Embryonic facial prominence (tissue), 1 donor: ENCODE data around the gene SLC25A42.
A peak's percentile ranks its signal among the peaks of the same experiment; 100 is the strongest.
"Not testable (repeated sequence)": the region's sequence is repeated elsewhere in the genome, so short reads cannot be mapped to it uniquely, and the experiment has no call there.

ENCODE experiments used
- DNase-seq: peaks from one replicate; pipeline ENCODE4 v3.0.0-alpha.2; 2016; ENCODE audit errors: extremely low spot score

Gene SLC25A42, protein sequence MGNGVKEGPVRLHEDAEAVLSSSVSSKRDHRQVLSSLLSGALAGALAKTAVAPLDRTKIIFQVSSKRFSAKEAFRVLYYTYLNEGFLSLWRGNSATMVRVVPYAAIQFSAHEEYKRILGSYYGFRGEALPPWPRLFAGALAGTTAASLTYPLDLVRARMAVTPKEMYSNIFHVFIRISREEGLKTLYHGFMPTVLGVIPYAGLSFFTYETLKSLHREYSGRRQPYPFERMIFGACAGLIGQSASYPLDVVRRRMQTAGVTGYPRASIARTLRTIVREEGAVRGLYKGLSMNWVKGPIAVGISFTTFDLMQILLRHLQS

DNA sequence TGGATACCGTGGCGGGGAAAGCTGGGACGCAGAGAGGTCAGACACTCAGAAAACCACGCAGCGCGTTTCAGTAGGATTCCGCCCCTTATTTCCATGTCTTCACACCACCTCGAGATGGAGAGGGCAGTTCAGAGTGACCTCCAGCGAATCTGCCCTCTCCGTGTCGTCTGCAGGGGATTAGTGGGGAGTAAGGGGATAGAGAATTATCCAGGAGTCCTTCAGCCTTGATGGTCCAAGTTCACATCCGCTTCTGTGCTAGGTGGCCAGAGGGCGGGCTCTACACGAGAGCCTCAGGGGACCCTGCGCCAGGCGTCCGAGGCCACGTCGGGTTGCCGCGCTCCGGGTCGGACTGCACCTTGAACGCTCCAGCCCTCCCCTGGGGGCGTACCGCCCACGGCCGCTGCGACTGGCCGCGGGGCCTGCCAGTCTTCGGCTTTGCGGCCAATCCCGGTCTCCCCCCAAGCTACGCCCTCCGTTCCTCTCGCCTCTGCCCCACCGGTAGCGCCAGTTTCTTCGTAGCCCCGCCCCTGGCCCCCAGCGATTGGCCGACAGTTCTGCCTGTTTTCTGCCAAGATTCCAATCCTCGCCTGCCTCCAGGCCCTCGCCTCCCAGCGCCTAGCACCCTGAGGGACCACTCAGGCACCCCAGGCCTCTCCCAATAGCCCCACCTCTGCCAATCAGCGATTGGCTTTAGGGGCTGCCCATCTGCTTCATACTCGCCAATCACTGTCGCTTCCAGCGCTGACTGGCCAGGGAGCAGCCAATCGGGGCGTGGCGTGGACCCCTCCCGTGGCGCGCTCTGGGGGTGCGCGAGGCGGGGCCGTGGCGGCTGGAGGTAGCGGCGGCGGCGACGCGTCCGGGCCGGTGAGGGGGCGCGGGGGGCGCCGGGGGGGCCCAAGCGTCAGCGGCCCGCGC lies at the start of gene SLC25A42:
TSS of gene SLC25A42 (plus strand) at position 812 of the 915 bp plus-strand sequence. CDS start 32,131 bp downstream, outside the sequence.
- DNase-seq = peak; percentile 95

DNA sequence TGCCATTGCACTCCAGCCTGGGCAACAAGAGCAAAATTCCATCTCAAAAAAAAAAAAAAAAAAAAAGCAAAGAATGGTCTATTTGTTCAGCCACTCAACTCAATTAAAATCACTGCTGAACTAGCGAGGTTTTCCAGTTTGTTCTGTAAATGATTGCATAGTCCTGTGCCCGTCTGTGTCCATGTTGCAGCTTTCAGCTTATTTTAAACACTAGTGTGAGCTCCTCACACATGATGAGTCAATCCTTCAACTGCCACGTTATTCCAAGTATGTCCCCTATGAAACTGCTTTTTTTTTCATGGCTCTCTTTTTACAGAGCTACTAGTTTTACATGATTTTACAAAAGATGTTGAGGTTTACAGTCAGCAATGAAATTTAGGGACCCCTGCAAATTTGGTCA lies 42.7 kb upstream of the SLC25A42 start:
- DNase-seq = no peak

DNA sequence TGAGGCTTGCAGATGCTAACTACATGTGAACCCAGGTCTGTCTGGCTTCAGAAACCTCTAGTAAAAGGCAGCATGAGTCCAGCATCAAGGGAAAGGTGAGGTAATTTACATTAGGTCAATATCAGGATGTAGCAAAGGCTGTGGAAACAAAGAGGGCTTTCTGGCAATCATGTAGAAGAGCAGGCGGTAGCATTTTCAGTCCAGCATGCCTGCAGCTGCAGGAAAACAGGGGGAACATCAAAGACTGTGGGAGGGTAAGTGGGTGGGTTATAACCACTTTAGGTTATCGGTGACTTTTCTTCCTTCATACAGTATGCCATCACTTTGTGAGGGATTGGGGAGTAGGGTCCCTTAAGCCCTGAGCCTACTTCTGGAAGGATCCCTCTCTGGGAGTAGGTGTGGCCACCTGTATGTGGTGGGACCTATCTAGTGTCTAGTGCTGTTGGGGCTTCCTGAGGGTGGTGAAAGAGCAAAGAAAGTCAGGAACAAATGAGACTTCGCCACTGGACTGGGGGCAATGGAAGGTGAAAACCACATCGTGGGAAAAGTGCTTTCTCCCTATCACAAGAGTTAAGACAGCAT lies 41.3 kb upstream of the SLC25A42 start:
- DNase-seq = no peak

DNA sequence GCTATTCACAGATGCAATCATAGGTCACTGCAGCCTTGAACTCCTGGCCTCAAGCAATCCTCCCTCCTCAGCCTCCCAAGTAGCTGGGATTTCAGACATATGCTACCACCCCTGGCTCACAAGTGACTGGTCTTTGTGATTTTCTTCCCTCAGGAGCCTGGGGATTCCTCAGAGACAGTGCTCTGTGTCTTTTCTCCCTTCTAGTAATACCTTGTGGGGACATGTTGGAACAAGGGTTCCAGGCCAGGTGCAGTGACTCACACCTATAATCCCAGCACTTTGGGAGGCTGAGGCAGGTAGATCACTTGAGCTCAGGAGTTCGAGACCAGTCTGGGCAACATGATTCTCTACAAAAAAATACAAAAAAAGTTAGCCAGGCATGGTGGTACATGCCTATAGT lies 40.4 kb upstream of the SLC25A42 start:
- DNase-seq = not testable (repeated sequence)

DNA sequence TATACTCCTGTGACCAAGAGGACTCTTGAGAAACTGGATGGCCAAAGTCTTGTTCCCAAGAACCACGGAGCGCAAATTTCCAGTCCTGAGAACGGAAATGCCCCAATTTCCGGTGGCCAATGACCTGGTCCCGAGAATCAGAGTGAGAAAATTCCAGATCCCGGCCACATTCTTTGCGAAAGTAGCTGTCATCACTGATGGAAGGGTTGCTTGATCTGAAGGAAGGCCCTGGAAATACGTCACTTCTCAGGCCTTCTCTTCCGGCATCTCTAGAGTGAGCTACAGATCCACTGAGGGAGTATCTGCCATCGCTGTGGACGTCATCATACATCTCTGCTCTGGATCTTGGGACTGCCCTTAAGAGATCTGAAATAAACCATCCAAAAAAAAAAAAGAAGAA lies 37.9 kb upstream of the SLC25A42 start:
- DNase-seq = no peak

DNA sequence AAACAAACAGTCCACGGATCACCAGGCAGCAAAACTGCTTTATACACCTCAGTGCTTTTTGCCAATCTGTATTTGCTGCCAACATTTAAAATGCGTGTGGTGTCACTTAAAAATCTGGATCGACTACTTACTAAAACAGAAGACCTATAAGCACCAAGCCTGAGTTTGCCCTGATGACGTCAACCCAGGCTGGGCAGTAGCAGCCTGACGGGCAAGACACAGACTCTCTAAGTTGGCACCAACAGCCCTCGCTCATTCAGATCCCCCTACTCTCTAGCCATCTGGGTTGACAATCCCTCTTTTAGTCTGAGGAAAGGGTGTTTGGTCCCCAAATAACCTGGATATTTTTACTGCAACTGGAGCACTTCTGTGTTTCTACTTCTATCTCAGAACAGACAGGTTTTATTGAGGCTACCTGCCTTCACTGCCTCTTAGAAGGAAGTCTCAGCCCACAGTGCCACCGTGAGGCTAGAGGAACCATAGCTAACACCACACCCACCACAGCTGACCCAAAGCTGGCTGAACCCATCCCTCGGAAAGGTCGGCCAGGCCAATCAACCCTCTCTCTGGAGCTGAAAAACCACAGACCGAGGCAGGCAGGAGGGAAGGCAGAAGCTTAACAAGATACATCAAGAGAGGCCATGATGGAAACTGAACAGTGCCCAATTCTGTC lies 37.4 kb upstream of the SLC25A42 start:
- no peak for DNase-seq

DNA sequence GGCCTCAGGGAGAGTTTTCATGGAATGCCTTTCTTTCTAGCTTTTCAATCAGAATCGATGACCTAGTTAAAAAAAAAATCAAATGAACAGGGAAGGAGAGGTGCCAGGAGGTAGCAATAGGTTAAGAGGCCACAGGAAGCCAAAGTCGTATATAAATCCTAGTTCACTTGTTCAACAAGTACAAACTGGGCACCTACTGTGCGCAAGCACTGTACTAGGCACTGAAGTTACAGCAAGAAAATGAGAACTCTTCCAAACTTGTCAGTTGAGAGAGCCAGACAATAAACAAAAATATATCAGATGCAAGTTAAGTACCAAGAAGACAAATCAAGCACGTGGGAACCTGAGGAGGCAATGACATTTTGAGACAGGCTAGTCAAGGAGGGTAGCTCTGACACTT lies 36.6 kb upstream of the SLC25A42 start:
- DNase-seq = no peak

DNA sequence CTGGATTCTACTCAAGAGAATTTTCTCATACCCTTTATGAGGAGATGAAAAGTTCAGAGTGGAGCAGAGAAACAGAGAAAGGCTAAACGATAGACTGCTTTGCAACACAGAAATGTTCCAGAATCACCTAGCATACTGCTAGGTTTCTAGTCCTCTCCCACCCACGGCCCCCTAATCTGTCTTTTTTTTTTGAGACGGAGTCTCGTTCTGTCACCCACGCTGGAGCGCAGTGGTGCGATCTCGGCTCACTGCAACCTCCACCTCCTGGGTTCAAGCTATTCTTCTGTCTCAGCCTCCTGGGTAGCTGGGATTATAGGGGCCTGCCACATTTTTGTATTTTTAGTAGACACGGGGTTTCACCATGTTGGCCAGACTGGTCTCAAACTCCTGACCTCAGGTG lies 35.3 kb upstream of the SLC25A42 start:
- no peak for DNase-seq

DNA sequence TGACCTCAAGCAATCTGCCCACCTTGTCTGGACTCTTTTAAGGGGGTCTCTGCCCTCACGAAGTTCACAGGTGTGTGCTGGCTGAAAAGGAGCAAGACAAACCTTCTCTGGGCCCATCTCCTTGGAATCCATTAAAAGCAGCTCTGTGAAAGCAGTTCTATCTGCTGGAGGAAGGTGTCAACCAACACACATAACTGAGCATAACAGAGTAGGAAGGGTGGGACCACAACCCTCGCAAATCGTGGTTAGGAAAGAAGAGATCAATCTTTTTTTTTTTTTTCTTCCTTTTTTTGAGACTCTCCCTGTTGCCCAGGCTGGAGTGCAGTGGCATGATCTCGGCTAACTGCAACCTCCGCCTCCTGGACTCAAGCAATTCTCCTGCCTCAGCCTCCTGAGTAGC lies 31.9 kb upstream of the SLC25A42 start:
- no peak for DNase-seq

DNA sequence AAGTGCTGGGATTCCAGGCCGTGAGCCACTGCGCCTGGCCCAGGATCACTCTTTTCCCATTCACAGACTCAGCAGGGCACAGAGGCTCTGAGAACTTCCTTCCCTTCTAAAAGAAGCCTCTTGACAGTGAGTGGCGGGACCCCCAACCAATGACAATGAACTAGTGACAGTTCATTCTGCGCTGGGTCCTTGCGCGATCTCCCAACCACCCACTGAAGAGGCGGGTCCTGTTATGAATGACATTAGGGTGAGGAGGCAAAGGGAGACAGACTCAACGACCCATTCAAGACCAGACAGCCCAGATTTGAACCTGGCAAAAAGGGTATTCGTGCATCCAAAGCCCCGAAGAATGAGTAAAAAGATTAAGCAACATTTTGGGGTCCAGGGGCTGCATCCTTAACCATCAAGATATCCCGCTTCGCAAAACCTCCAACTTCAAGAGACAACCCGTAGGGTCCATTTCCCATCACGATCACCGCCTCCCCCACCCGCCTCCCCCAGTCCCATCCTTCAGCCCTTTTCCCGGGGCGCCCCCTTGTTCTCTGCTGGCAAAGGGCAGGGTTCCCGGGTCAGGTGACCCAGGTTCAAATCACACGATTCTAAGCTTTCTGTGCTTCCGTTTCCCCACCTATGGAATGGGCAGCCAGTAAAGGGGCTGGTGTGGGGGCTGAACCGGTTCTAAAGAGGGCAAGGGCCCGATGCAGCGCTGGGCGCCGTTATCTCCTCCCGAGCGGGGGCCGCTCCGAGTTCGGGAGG lies 31.2 kb upstream of the SLC25A42 start:
- peak; percentile 47 for DNase-seq

DNA sequence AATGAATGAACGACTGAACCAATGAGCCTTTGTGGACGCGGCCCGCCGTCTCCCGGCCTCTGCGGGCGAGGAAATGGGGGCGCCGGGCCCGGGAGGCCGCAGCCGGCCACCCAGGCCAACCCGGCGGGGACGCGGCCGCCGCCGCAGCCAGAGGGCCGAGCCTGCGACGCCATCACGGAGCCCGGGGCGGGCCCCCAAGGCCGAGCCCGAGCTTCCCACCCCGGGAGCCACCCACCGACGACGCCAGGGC lies 30.7 kb upstream of the SLC25A42 start:
- DNase-seq = no peak

DNA sequence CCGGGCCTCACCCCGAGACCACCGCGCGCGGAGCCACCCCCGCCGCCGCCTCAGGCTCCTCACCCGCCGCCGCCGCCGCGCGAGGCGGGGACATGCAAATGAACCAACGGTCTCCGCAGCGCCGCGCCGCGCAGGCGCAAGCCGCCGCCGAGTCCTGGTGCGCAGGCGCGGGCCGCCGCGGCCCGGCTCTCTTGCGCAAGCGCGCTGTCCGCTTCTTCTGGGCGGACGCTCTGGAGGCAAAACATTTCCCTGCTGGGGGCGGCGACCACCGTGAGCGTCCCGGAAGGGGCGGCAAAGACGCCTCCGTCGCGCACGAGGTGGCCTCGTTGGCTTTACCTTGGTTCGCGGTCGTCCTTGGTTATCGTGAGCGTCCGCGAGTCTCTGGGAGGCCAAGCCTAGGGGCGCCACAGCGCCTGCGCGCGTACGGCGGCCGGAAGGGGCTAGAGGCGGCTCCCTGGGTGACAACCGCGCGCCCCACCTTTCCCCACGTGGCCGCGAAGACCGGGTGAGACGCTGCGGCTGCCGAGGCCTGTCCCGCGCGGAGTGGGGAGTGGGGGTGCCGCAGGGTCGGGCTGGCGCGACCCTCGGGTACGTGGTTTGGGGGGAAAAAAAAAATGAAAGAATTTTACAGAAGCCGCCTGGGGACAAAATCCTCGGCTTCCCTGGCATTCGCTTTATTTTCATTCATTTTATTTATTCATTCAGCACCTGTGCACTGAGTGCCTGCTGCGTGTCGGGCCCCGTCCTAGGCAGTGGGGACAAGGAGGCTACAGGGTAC lies 30.2 kb upstream of the SLC25A42 start, which contains the start of the genes ARMC6 and SUGP2:
TSS of gene ARMC6 (plus strand) at position 178 of the 778 bp plus-strand sequence. CDS start 607 bp downstream, outside the sequence.
TSS of gene SUGP2 (minus strand) at position 92 of the 778 bp plus-strand sequence. CDS start 2,446 bp downstream, outside the sequence.
- DNase-seq = peak; percentile 78

DNA sequence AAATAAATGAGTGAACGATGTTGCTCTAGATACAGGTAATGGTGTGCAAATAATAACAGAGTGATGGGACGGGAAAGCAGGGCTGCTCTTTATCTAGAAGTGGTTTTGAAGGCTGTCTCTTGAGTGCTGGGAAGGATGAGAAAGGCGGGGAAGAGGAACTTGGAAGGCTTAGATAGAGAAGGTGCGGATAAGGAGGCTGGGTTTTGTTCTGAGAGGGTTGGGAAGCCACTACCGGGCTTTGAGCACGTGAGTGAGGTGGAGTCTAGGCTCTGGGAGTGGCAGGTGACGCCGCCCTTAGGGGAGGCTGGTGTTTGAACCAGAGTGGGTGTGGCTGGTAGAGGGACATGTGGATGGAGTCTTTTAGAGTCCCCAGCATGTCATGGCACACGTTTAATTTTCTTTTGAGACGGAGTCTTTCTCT lies 29.6 kb upstream of the SLC25A42 start:
- no peak for DNase-seq

DNA sequence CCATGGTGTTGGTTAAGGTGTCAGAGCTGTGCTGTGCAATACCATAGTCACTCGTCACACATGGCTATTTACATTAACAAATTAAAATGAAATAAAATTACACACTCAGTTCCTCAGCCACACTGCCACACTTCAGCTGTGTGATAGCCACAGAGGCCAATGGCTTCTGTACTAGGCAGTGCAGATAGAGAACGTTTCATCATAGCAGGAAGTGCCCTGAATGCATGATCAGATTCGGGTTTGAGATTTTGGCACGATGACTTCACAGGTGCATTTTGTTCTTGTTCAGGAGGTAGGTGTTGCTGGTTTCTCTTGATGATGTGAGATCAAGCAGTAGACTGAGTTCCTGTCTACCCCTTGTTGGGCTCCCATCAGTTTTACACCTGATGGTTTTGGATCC lies 23.9 kb upstream of the SLC25A42 start:
- no peak for DNase-seq

DNA sequence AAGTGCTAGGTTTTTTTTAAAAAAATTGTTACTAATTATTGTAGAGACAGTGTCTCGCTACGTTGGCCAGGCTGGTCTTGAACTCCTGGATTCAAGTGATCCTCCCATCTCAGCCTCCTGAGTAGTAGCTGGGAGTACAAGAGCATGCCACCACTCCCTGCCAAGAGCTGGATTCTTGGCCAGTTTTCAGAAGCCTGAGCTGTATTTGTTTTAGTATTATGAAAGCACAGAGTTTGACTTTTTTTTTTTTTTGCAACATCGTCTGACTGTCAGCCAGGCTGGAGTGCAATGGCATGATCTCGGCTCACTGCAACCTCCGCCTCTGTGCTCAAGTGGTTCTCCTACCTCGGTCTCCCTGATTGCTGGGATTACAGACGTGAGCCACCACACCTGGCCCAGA lies 23.4 kb upstream of the SLC25A42 start:
- no peak for DNase-seq

DNA sequence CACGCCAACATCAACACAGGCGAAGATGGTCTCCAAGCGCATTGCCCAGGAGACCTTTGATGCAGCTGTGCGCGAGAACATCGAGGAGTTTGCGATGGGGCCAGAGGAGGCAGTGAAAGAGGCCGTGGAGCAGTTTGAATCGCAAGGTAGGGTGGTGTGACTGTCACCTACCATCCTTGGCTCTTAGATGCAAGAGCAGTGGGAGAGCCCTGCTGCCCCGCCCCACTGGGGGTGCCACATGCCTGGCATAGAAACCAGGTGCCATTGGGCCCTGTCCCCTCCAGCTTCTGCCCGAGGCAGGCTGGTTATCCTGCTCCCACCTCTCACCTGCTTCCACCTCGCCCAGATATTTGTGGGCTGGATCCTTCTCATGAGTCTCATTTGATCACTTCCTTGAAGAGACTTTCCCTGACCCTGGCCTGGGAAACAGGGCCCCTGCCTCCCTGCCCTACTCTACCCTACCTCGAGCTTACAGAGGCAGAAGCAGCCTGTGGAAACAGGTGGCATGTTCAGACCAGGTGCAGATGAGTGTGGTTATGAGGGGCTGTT lies 21.0 kb upstream of the SLC25A42 start:
- no peak for DNase-seq

DNA sequence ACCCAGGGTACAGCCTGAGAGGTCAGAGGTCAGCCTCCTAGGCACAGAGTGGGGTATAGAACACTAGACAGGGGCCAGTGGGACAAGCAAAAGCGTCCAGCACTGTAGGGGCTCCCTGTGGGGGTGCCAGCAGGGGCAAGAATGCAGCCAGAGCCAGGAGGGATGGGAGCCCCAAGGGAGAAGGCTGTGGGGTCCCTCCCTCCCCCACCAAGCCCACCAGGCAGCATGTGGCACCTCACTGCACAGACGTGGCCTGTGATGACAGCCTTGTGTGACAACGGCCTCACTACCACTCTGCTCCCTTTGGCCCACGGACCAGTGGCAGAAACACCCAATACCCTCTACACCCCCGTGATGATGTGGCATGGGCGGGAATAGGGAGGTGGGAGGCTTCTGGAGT lies 20.3 kb upstream of the SLC25A42 start:
- no peak for DNase-seq

DNA sequence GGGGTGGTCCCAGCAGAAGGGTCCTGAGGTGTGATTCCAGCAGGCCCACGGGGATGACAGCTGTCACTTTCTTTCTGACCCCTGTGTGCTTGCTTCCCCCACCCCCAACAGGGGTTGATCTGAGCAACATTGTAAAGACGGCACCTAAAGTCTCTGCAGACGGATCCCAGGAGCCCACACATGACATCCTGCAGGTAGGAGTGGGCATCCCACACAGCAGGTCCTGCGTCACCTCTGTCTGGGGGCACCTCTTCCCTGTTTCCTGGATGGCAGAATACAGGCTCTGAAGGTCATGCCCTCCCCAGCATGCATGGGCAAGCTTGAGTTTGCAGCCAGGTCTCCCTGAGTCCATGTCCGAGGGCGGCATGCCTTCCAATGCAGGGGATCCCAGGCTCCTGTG lies 19.9 kb upstream of the SLC25A42 start:
- no peak for DNase-seq

DNA sequence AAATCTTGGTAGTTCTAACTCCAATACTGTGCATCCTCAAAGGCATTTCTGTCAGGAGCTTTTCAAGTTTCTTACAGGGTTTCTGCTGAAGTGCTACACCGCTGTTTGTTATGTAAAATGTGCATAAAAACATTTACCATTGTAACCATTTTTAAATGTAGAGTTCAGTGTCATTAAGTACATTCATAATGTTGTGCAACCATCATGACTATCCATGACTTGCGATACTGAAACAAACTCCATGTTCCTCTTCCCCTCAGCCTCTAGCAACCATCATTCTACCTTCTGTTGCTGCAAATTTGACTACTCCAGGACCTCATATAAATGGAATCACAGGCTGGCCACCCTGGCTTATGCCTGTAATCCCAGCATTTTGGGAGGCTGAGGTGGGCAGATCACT lies 14.4 kb upstream of the SLC25A42 start:
- no peak for DNase-seq

DNA sequence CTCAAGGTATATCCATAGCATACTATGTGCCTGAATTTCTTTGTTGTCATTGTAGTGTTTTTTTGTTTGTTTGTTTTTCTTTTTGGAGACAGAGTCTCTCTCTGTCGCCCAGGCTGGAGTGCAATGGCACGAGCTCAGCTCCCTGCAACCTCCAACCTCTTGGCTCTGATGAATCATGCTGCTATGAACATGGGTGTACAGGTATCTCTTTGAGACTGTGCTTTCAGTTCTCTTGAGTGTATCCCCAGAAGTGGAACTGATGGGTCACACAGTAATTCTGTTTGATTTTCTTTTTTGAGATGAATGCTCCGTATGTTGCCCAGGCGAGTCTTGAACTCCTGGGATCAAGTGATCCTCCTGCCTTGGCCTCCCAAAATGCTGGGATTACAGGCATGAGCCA lies 13.7 kb upstream of the SLC25A42 start:
- DNase-seq = no peak
